H9 (cell line): ENCODE data around the gene TMEM254. TPM values are rescaled to one million over a fixed set of nuclear protein-coding genes. Genes with fewer than 3 reads are reported as not detected.

Source experiments
- DNase-seq: peaks from one replicate; pipeline ENCODE4 v3.0.0-alpha.2; 2017
- H2AFZ ChIP-seq: one replicate; pipeline ENCODE4 v1.6.1; 2013; ENCODE audit warnings: mild to moderate bottlenecking, low read length, control low read depth, moderate library complexity
- H2AK5ac ChIP-seq: 2 replicates; pipeline ENCODE4 v1.6.1; 2013; ENCODE audit warnings: low read length, control low read depth, mixed read lengths; ENCODE audit not compliant: insufficient read length
- H2BK120ac ChIP-seq: one replicate; pipeline ENCODE4 v1.6.1; 2013; ENCODE audit warnings: low read depth, mild to moderate bottlenecking, low read length, control low read depth, inconsistent platforms; ENCODE audit not compliant: poor library complexity, severe bottlenecking
- H2BK12ac ChIP-seq: 2 replicates; pipeline ENCODE4 v1.6.1; 2013; ENCODE audit warnings: low read length, control low read depth, mixed read lengths, low read depth; ENCODE audit not compliant: insufficient read length
- H2BK15ac ChIP-seq: 2 replicates; pipeline ENCODE4 v1.6.1; 2013; ENCODE audit warnings: low read depth, low read length, control low read depth
- H2BK20ac ChIP-seq: one replicate; pipeline ENCODE4 v1.6.1; 2013; ENCODE audit warnings: low read depth, mild to moderate bottlenecking, low read length, control low read depth, inconsistent platforms; ENCODE audit not compliant: poor library complexity, severe bottlenecking
- H2BK5ac ChIP-seq: 2 replicates; pipeline ENCODE4 v1.6.1; 2013; ENCODE audit warnings: low read length, control low read depth, mixed read lengths; ENCODE audit not compliant: insufficient read length
- H3K14ac ChIP-seq: 2 replicates; pipeline ENCODE4 v1.6.1; 2013; ENCODE audit warnings: low read length, control low read depth; ENCODE audit not compliant: insufficient read depth
- H3K18ac ChIP-seq: 2 replicates; pipeline ENCODE4 v1.6.1; 2013; ENCODE audit warnings: low read depth, mild to moderate bottlenecking, mixed read lengths, low read length, control low read depth; ENCODE audit not compliant: insufficient read length
- H3K23ac ChIP-seq: 2 replicates; pipeline ENCODE4 v1.6.1; 2013; ENCODE audit warnings: low read length, control low read depth, mixed read lengths, low read depth; ENCODE audit not compliant: insufficient read length
- H3K23me2 ChIP-seq: 2 replicates; pipeline ENCODE4 v1.6.1; 2013; ENCODE audit warnings: low read depth, mild to moderate bottlenecking, mixed read lengths, low read length, control low read depth; ENCODE audit not compliant: insufficient read length, poor library complexity, severe bottlenecking
- H3K27ac ChIP-seq: 2 replicates; pipeline ENCODE4 v1.5.1; 2013; ENCODE audit warnings: low read length, control low read depth, mixed read lengths, low read depth; ENCODE audit not compliant: insufficient read length
- H3K27me3 ChIP-seq: 2 replicates; pipeline ENCODE4 v1.6.1; 2013; ENCODE audit warnings: low read length, control low read depth, inconsistent platforms; ENCODE audit not compliant: insufficient read depth
- H3K4ac ChIP-seq: 2 replicates; pipeline ENCODE4 v1.6.1; 2013; ENCODE audit warnings: low read depth, mild to moderate bottlenecking, control low read depth, inconsistent platforms, low read length, moderate library complexity
- H3K4me1 ChIP-seq: 2 replicates; pipeline ENCODE4 v1.6.1; 2013; ENCODE audit warnings: low read length, control low read depth, inconsistent platforms; ENCODE audit not compliant: insufficient read depth
- H3K4me2 ChIP-seq: 2 replicates; pipeline ENCODE4 v1.6.1; 2013; ENCODE audit warnings: low read length, control low read depth, mixed read lengths; ENCODE audit not compliant: insufficient read length, insufficient read depth
- H3K56ac ChIP-seq: 2 replicates; pipeline ENCODE4 v1.6.1; 2013; ENCODE audit warnings: low read depth, mild to moderate bottlenecking, mixed read lengths, low read length, control low read depth; ENCODE audit not compliant: insufficient read length
- H3K79me1 ChIP-seq: 2 replicates; pipeline ENCODE4 v1.6.1; 2013; ENCODE audit warnings: low read depth, mild to moderate bottlenecking, moderate library complexity, low read length, control low read depth, inconsistent platforms; ENCODE audit not compliant: insufficient read depth, poor library complexity, severe bottlenecking
- H3K79me2 ChIP-seq: 2 replicates; pipeline ENCODE4 v1.6.1; 2013; ENCODE audit warnings: low read length, control low read depth, inconsistent platforms; ENCODE audit not compliant: insufficient read depth
- H3K9ac ChIP-seq: 2 replicates; pipeline ENCODE4 v1.6.1; 2013; ENCODE audit warnings: low read length, control low read depth, mixed read lengths; ENCODE audit not compliant: insufficient read length; ENCODE audit errors: extremely low read depth
- H3K9me3 ChIP-seq: one replicate; pipeline ENCODE4 v1.6.1; 2013; ENCODE audit warnings: low read depth, low read length, inconsistent platforms; ENCODE audit not compliant: control insufficient read depth
- H3T11ph ChIP-seq: one replicate; pipeline ENCODE4 v1.6.1; 2013; ENCODE audit warnings: mild to moderate bottlenecking, low read length, control low read depth, inconsistent platforms
- H4K20me1 ChIP-seq: one replicate; pipeline ENCODE4 v1.6.1; 2013; ENCODE audit not compliant: control insufficient read depth, insufficient read length, insufficient read depth
- H4K5ac ChIP-seq: 2 replicates; pipeline ENCODE4 v1.6.1; 2013; ENCODE audit warnings: low read depth, mild to moderate bottlenecking, mixed read lengths, low read length, control low read depth; ENCODE audit not compliant: insufficient read length
- H4K8ac ChIP-seq: replicated peaks from 2 replicates; pipeline ENCODE4 v1.6.1; 2013; ENCODE audit warnings: low read length, control low read depth, mixed read lengths, low read depth; ENCODE audit not compliant: insufficient read length
- H4K91ac ChIP-seq: 2 replicates; pipeline ENCODE4 v1.6.1; 2013; ENCODE audit warnings: low read depth, mild to moderate bottlenecking, moderate library complexity, mixed read lengths, low read length, control low read depth; ENCODE audit not compliant: insufficient read length
- H3K27ac Mint-ChIP-seq, 3 experiments: 2 replicates in 2 of 3; 3 replicates in 1 of 3; pipeline ENCODE4 v1.8.0; 2020 to 2021; ENCODE audit warnings: mixed read lengths in 3 of 3, mild to moderate bottlenecking in 1 of 3, moderate library complexity in 1 of 3
- H3K27me3 Mint-ChIP-seq: 2 replicates; pipeline ENCODE4 v1.8.0; 2021; ENCODE audit warnings: low read depth, mild to moderate bottlenecking, moderate library complexity, mixed read lengths
- H3K36me3 Mint-ChIP-seq, 3 experiments: 2 replicates in 2 of 3; 3 replicates in 1 of 3; pipeline ENCODE4 v1.8.0; 2020 to 2021; ENCODE audit warnings: low read depth in 3 of 3, mixed read lengths in 3 of 3; ENCODE audit not compliant: insufficient read depth in 1 of 3
- H3K4me1 Mint-ChIP-seq, 2 experiments: 2 replicates each; pipeline ENCODE4 v1.8.0; 2020; ENCODE audit warnings: mixed read lengths in 2 of 2
- H3K4me3 Mint-ChIP-seq, 2 experiments: 2 replicates in 1 of 2; 3 replicates in 1 of 2; pipeline ENCODE4 v1.8.0; 2020 to 2021; ENCODE audit warnings: mild to moderate bottlenecking in 2 of 2, mixed read lengths in 2 of 2, moderate library complexity in 1 of 2
- H3K9me3 Mint-ChIP-seq, 2 experiments: 2 replicates in 1 of 2; 3 replicates in 1 of 2; pipeline ENCODE4 v1.8.0; 2020; ENCODE audit warnings: mild to moderate bottlenecking in 2 of 2, mixed read lengths in 2 of 2, moderate library complexity in 1 of 2
- CTCF ChIP-seq: fragments of 200-600 bp; sonication (generic); conservative IDR thresholded peaks from 3 replicates; pipeline ENCODE4 v1.8.0; 2021; ENCODE audit warnings: antibody characterized with exemption, mild to moderate bottlenecking
- WGBS: extraction: QIAGEN DNeasy Blood & Tissue Kit; methylation state at CpG from one replicate; pipeline ENCODE4 v1.1.7; 2013; ENCODE audit warnings: missing lambda C conversion rate, low lambda C conversion rate, mixed read lengths; ENCODE audit not compliant: insufficient read length; ENCODE audit errors: extremely low coverage; 5-methylcytosine and 5-hydroxymethylcytosine counted together
- total RNA-seq: library from RNA; stranded (reverse); gene quantifications from 2 replicates; pipeline ENCODE4 v1.2.1, GENCODE V29; 2021

Gene TMEM254
- total RNA-seq, 1 experiment from 2014 or later, result 20.3 TPM

DNA sequence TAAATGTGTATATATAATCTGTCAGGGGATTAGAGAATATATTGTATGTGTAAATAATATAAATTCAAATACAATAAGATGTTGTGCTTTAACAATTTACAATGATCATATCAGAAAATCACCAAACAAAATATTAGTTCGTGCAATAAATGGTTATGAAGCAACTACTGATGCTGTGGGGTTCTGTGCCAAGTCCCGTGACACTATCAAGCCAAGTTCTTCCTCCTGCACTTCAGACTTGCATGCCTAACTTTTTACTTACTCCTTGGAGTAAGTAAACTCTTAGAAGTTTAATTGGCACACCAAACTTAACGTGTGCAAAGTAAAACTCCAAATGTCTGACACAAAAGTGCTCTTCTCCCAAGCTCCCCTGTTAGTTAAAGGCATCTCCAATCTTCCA lies 26.5 kb upstream of the TMEM254 start:
- Histone ChIP-seq H2BK120ac (no peak overlapping the region), H4K91ac (no peak overlapping the region), H2AK5ac (no peak overlapping the region), H3T11ph (no peak overlapping the region), H3K4me1 (no peaks in the 10 kb centered on the region), H3K4ac (no peak overlapping the region), H3K56ac (no peak overlapping the region), H2BK5ac (no peak overlapping the region), H3K23me2 (no peaks in the 10 kb centered on the region), H3K18ac (no peak overlapping the region), H2BK20ac (no peak overlapping the region), H4K20me1 (no peaks in the 10 kb centered on the region), H3K79me1 (no peaks in the 10 kb centered on the region), H2BK12ac (no peak overlapping the region), H2AFZ (no peak overlapping the region), H3K23ac (no peak overlapping the region), H2BK15ac (no peak overlapping the region), H3K4me2 (no peak overlapping the region), H4K8ac (no peak overlapping the region), H3K9me3 (no peaks in the 10 kb centered on the region), H3K14ac (no peak overlapping the region), H3K27ac (no peak overlapping the region), H3K27me3 (no peaks in the 10 kb centered on the region), H3K79me2 (no peaks in the 10 kb centered on the region), H3K9ac (no peak overlapping the region), H4K5ac (no peak overlapping the region)
- no peak for TF ChIP-seq CTCF
- peaks cover 5% of the 10 kb centered on the region; the same call in 1 of the 2 replicates for H3K27me3 Mint-ChIP-seq
- H3K4me1 Mint-ChIP-seq, result no peaks in the 10 kb centered on the region
- DNase-seq, result no peak
- no peak overlapping the region for H3K27ac Mint-ChIP-seq
- H3K36me3 Mint-ChIP-seq, result no peaks in the 10 kb centered on the region; a peak in 1 of 7 replicates
- no peaks in the 10 kb centered on the region for H3K9me3 Mint-ChIP-seq
- no CpG with 5 or more reads among the region's 3 CpGs for whole genome bisulfite sequencing
- H3K4me3 Mint-ChIP-seq, result no peak overlapping the region
